ENCODE results near the gene CPNE4. TPM values are rescaled to one million over a fixed set of nuclear protein-coding genes. Genes with fewer than 3 reads are reported as not detected.

Gene CPNE4
- total RNA-seq, 2 donors from 2014 or later: 0.31 to 28.0 TPM

DNA sequence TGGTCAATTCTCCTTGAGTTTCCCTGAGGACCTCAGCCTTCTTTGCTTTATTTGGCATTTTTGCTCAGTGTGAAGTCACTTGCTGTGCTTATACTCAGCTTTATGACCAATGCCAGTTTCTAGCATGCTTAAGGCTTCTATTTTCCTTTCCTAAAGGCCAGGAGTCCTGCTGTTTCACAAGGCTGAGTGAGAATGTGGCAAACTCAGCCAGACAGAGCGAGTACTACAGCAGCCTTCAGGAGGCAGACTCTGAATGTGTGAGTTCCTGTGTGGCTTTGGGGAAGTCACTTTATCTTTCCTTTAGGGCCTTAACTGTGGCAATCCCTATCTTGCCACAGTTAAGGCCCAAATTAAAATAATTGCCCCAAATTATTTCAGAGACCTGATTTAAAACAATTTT is 318.8 kb downstream of the CPNE4 start:
- Histone ChIP-seq H3K9me3 (no peaks in the 10 kb centered on the region), H3K4me1 (no peaks in the 10 kb centered on the region), H3K27me3 (no peaks in the 10 kb centered on the region), H3K4me3 (no peak overlapping the region), H3K27ac (no peak overlapping the region), H3K36me3 (no peaks in the 10 kb centered on the region)
- TF ChIP-seq, protein P1, sequence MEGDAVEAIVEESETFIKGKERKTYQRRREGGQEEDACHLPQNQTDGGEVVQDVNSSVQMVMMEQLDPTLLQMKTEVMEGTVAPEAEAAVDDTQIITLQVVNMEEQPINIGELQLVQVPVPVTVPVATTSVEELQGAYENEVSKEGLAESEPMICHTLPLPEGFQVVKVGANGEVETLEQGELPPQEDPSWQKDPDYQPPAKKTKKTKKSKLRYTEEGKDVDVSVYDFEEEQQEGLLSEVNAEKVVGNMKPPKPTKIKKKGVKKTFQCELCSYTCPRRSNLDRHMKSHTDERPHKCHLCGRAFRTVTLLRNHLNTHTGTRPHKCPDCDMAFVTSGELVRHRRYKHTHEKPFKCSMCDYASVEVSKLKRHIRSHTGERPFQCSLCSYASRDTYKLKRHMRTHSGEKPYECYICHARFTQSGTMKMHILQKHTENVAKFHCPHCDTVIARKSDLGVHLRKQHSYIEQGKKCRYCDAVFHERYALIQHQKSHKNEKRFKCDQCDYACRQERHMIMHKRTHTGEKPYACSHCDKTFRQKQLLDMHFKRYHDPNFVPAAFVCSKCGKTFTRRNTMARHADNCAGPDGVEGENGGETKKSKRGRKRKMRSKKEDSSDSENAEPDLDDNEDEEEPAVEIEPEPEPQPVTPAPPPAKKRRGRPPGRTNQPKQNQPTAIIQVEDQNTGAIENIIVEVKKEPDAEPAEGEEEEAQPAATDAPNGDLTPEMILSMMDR (IDR thresholded peaks at IDR 0.05): no peak
- DNase-seq (ENCODE audit: low spot score): no peak

DNA sequence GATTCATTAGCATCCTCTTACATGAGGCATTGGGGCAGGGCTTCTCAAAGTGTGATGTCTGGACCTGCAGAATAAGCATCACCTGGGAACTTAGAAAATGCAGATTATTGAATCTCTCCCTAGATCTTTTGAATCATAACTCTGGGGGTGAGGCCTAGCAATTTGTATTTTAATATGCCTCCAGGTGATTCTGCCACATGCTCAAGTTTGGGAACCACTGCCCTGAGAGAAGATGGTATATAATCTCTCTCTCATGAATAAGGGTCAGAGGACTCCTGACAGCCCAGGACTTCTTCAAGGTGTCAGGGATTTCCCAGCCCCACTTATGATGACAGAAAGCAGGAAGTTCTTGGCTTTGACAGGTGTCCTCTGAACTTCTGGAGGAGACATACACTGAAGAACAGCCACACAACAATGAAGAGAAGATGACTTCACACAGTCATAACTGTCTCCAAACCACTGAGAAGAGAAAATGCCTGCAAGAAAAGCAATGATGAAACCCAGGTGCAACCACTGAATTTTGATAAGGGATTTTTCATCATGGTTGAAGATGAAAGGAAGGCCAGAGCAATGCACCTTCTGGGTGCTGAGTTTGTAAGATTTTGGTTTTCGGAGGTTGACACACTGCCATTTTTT is 320.1 kb downstream of the CPNE4 start:
- Histone ChIP-seq H3K36me3 (no peaks in the 10 kb centered on the region), H3K4me1 (no peaks in the 10 kb centered on the region), H3K27me3 (no peaks in the 10 kb centered on the region), H3K27ac (no peak overlapping the region), H3K9me3 (no peaks in the 10 kb centered on the region), H3K4me3 (no peak overlapping the region)
- TF ChIP-seq, protein P1 (IDR thresholded peaks at IDR 0.05): no peak
- no peak for DNase-seq (ENCODE audit: low spot score)

DNA sequence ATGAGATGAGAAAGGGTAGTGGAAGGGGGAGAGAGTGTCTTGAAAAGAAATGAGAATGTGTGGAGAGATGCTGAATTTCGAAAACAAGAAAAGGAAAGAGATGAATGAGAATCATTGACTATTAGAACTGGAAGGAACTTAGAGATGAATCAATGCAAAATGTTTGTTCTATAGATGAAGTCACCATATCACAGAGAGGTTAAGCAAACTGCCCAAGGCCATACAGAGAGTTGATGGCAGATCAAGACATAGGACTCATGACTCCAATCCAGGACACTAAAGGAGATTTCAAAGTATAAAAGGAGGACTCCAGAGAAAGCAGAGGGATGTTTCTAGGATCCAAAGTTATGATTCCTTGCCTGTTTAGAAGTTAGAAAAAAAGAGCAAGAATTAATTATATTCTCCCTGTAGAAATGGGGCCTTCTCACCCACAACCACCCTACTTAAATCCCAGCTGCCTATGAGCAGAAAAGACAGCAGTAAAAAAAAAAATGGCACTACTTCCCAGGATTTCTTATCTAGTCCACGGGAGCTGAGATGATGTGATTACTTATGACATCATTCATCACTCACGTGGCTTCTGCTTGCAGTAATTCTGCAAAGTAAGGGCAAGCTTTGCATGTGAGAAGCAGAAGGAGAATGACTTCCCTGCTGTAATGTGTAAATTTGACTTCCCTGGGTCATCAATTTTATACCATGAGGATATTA is 321.2 kb downstream of the CPNE4 start:
- Histone ChIP-seq H3K27me3 (no peaks in the 10 kb centered on the region), H3K27ac (no peak overlapping the region), H3K4me3 (no peak overlapping the region), H3K4me1 (no peaks in the 10 kb centered on the region), H3K9me3 (no peaks in the 10 kb centered on the region), H3K36me3 (no peaks in the 10 kb centered on the region)
- TF ChIP-seq, protein P1 (IDR thresholded peaks at IDR 0.05): no peak
- DNase-seq (ENCODE audit: low spot score): no peak

DNA sequence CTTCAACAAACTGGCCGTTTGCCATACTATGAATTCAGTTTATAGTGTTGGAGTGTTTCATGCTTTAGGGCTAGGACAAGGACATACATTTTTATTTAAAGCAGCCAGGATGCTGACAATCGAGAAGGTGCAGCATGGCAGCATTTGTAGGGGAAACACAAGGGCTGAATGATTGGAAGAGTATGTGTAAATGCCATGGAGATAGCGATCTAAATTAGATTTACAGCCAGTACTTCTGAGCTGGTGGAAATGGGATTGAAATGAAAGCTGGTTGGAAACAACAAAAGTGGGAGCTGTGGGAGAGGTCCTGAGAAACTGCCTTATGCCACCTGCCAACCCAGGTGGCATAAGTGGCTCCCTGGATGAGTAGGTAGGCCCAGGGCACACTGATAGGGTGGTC is 322.2 kb downstream of the CPNE4 start:
- no peak overlapping the region for H3K4me3 ChIP-seq
- H3K9me3 ChIP-seq: no peaks in the 10 kb centered on the region
- DNase-seq (ENCODE audit: low spot score): no peak
- H3K36me3 ChIP-seq: no peaks in the 10 kb centered on the region
- H3K27me3 ChIP-seq: no peaks in the 10 kb centered on the region
- no peaks in the 10 kb centered on the region for H3K4me1 ChIP-seq
- TF ChIP-seq, protein P1 (IDR thresholded peaks at IDR 0.05): no peak
- no peak overlapping the region for H3K27ac ChIP-seq

DNA sequence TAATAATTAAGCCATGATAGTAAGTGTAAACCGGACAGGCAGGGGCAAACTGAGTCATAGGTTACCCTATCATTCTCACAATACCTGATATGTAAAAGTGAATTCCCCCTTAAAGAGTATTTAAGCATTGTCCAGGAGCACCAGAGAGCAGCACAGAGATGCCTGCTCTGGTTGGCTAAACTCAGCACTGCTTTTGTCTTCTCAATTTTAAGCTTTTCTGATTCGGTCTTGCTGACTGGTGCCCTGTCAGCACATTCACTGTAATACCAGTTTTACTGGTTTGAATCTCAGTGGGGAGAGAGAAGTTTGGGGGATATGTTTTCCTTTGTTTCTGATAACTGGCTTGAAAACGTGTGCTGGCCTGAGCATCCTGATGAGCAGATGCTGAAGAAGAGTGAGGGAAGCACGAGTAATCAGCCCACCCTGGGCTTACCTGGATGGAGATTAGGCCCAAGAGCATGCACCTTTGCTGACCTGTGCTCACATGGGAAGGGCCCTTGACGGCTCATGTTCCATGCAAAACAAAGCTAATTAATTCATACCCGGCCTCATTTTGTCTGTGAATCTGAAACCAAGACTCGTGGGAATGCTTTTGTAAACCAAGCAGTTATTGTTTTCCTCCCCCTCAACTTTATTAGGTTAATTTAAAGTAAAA is 323.6 kb downstream of the CPNE4 start:
- no peak for DNase-seq (ENCODE audit: low spot score)
- Histone ChIP-seq H3K36me3 (no peaks in the 10 kb centered on the region), H3K4me3 (no peak overlapping the region), H3K9me3 (no peaks in the 10 kb centered on the region), H3K27ac (no peak overlapping the region), H3K4me1 (no peaks in the 10 kb centered on the region), H3K27me3 (no peaks in the 10 kb centered on the region)
- TF ChIP-seq, protein P1 (IDR thresholded peaks at IDR 0.05): no peak
